Activated naive CD8-positive, alpha-beta T cell treated with anti-CD3 and anti-CD28 coated beads, Interleukin-2, amount 10 ng/mL, durations not matched to agents 7 days and 5 days (primary cell): ENCODE results near the gene KCNK16. TPM values are rescaled to one million over a fixed set of nuclear protein-coding genes. Genes with fewer than 3 reads are reported as not detected.

Source experiments
- ATAC-seq: fragments of 150-1000 bp; cut with Tn5 transposase; one replicate; pipeline ENCODE4 v1.10.0; 2021; ENCODE audit warnings: low read depth, moderate library complexity
- POLR2A ChIA-PET: fragments of 350-600 bp; sonication (Branson Sonifier 250); formaldehyde crosslinking; loops from one replicate; lab custom pipeline; 2021; ENCODE audit warnings: antibody characterized with exemption; lab: Charles Lee
- DNase-seq: peaks from one replicate; pipeline ENCODE4 v3.0.0; 2021
- H3K27ac Mint-ChIP-seq: one replicate; pipeline ENCODE4 v1.8.0; 2022; ENCODE audit warnings: mild to moderate bottlenecking, mixed read lengths
- H3K27me3 Mint-ChIP-seq: one replicate; pipeline ENCODE4 v1.8.0; 2022; ENCODE audit warnings: mild to moderate bottlenecking, moderate library complexity, mixed read lengths
- H3K36me3 Mint-ChIP-seq: one replicate; pipeline ENCODE4 v1.8.0; 2021; ENCODE audit warnings: mild to moderate bottlenecking, mixed read lengths
- H3K4me1 Mint-ChIP-seq: one replicate; pipeline ENCODE4 v1.8.0; 2021; ENCODE audit warnings: mixed read lengths
- H3K4me3 Mint-ChIP-seq: one replicate; pipeline ENCODE4 v1.8.0; 2022; ENCODE audit warnings: mild to moderate bottlenecking, moderate library complexity, mixed read lengths
- H3K9me3 Mint-ChIP-seq: one replicate; pipeline ENCODE4 v1.8.0; 2021; ENCODE audit warnings: mixed read lengths
- total RNA-seq, 2 experiments: library from RNA; stranded (reverse); gene quantifications; one replicate each; pipeline ENCODE4 v1.2.3, GENCODE V29; 2021

Gene KCNK16
- not detected for total RNA-seq

DNA sequence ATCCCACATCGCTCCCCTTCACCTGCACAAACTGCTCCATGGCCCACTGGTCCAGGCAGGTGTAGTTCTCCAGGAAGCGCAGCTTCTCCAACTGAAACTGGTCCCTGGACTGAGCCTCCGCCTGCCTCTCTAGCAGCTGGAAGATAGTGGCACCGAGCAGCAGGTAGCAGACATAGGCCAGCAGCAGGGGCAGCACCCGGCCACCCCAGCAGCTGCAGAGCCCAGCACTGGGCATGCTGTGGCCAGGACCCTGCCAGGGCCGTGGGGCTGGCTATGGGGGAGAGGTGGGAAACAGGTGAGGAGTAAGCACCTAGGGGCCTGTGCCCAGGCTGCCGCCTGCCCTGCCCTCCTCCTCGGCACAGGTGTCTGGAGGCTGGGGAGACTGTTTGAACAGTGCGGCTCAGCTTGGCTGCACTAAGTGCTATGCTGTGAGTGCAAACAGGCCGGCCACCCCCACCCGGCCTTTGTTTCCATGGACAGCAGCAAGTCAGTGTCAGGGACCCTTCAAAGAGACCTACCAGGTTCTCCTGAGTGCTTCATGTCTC, at the start of gene KCNK16:
Gene KCNK16 (minus strand): TSS at position 397 of the 545 bp plus-strand sequence. CDS start 162 bp downstream, at position 235.
- Mint-ChIP-seq H3K27me3 (peaks cover 14% of the 10 kb centered on the region), H3K9me3 (no peaks in the 10 kb centered on the region), H3K36me3 (no peaks in the 10 kb centered on the region), H3K4me3 (no peak within 1 kb of the TSS), H3K27ac (no peak within 1 kb of the TSS), H3K4me1 (no peaks in the 10 kb centered on the region)
- no peak for DNase-seq
- no peak for ATAC-seq
- POLR2A ChIA-PET = no interaction called here

DNA sequence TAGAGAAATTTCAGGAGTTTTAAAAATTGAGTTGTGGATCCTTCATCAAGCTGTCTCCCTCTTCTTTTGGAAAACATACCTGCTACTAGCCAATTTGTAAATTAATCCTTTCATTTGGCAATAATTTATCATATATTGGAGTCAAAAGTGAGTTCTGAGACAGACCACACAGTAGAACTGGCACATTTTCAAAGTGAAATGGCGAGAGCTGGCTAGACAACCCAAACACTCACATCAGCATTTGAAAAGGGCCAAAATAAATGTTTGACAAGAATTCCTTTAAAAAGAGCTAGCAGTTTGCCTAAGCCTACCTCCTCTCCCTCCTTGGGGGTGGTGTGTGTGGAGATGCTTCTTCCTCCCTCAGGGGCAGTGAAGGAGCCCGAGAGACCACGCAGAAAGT, 47.9 kb upstream of the KCNK16 start:
- Mint-ChIP-seq H3K4me3 (no peak overlapping the region), H3K27me3 (peaks cover 5% of the 10 kb centered on the region), H3K36me3 (no peaks in the 10 kb centered on the region), H3K4me1 (no peaks in the 10 kb centered on the region), H3K27ac (no peak overlapping the region), H3K9me3 (no peaks in the 10 kb centered on the region)
- DNase-seq (no peak), ATAC-seq (no peak)
- POLR2A ChIA-PET = no interaction called here

DNA sequence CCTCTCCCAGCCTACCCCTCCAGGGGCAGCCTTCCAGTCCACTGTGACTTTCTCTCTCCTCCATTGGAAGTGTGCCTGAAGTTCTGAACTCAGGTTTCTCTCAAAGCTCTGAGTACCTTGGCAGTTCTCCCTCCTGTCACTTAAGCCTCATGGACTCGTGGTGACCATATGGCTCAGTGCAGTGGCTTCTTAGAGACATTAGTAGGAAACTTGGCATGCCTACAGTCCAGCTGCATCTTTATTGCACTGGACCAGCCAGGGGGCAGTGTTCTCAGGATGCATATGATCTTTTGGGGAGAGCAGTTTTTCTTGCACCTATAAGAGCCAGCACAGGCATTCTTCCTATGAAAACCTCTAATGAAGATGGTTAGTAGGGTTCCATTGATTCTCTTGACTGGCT, 47.5 kb upstream of the KCNK16 start:
- POLR2A ChIA-PET = no interaction called here
- Mint-ChIP-seq H3K36me3 (no peaks in the 10 kb centered on the region), H3K4me1 (no peaks in the 10 kb centered on the region), H3K9me3 (no peaks in the 10 kb centered on the region), H3K27me3 (peaks cover 5% of the 10 kb centered on the region), H3K27ac (no peak overlapping the region), H3K4me3 (no peak overlapping the region)
- DNase-seq = no peak
- no peak for ATAC-seq

DNA sequence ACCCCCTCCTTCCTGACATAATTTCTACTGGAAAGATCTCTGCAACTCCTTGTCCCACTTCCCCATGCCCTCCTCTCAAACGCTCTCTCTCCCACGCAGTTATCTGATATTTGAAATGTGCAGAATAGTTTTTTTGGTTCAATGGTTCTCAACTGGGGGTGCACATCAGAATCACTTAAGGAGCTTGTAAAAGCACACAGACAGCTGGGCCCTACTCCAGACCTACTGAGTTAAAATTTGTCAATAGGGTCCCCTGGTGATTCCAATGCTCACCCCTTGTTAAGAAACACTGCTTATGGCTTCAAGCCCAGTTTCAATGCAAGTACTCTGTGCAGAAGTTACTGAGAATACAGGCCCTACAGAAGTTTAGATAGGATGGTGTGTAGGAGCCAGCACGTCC, 45.2 kb upstream of the KCNK16 start:
- H3K4me3 Mint-ChIP-seq = no peak overlapping the region
- POLR2A ChIA-PET = no interaction called here
- H3K27ac Mint-ChIP-seq = no peak overlapping the region
- H3K36me3 Mint-ChIP-seq = no peaks in the 10 kb centered on the region
- no peaks in the 10 kb centered on the region for H3K4me1 Mint-ChIP-seq
- DNase-seq (no peak), ATAC-seq (no peak)
- no peaks in the 10 kb centered on the region for H3K27me3 Mint-ChIP-seq
- H3K9me3 Mint-ChIP-seq = no peaks in the 10 kb centered on the region

DNA sequence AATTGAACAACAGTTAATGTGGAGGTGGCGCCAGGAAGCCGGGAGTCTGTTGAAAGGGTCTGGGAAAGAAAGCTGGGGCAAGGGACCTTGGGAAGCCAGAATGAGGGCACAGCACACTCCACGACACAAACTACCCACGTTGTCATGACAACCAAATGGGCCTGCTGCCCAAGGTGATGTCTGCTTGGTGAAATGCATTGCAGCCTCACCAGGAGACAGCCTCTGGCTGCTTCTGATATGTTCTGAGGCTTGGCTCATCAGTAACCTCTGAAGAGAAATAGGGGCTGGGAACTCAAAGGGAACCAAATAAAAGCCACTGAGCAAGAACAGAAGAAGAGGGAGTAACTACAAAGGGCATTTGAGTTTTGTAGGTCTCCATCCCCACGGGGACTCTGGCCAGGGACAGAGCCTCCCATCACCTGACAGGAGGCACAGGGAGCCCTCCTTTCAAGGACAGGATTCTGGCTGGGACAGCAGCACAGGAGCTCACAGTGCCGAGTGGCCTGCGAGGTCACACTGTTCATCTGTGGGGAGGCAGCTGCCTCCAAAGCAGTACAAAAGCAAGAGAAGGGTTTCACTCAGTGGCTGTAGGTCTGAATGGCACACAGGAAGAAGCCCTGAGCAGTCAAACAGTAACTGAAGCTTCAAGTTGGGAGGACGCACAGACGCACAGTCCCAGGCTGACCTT, 44.6 kb upstream of the KCNK16 start:
- no peak overlapping the region for H3K4me3 Mint-ChIP-seq
- no peaks in the 10 kb centered on the region for H3K9me3 Mint-ChIP-seq
- no peak overlapping the region for H3K27ac Mint-ChIP-seq
- no peaks in the 10 kb centered on the region for H3K27me3 Mint-ChIP-seq
- no peaks in the 10 kb centered on the region for H3K4me1 Mint-ChIP-seq
- no peak for DNase-seq
- H3K36me3 Mint-ChIP-seq = no peaks in the 10 kb centered on the region
- ATAC-seq = no peak
- POLR2A ChIA-PET = no interaction called here

DNA sequence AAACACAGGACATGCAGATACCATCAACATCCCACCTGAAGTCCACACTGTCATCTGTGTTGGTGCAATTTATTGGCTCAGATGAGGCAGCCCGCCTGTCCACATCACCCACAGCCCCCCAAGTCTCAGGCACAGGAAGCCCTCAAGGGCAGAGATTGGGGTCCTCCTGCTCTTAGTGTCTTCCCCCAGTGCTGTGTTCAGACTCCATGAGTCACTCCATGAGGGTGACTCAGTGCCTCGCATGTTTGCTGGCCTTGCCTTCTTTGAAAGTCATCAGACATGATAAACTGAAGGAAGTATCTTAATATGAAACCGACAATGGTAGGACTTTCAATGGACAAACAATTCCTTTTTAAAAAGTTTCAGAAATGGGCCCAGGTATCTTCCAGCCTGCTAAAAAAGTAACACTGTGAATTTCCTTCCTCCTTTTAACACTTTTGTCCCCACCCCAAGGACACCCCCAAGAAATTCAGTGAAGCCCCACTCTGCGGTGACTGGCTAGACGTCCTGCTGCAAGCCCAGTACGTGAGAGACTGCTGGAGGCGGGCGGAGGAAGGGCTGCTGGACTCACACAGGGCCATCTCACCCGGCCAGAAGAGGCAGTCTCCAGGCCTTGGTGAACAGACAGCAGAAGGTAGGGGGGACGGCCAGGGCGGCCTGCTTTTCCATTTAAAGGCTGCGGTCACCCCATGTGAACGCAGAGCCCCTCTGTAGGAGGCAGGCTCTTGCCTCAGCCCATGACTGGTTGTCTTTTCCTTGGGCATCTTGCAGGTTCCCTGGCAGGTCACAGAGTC, 43.0 kb upstream of the KCNK16 start:
- no peak for ATAC-seq
- no peak for DNase-seq
- no peaks in the 10 kb centered on the region for H3K4me1 Mint-ChIP-seq
- no peaks in the 10 kb centered on the region for H3K36me3 Mint-ChIP-seq
- POLR2A ChIA-PET = no interaction called here
- H3K27me3 Mint-ChIP-seq = no peaks in the 10 kb centered on the region
- H3K4me3 Mint-ChIP-seq = no peak overlapping the region
- H3K9me3 Mint-ChIP-seq = no peaks in the 10 kb centered on the region
- no peak overlapping the region for H3K27ac Mint-ChIP-seq

DNA sequence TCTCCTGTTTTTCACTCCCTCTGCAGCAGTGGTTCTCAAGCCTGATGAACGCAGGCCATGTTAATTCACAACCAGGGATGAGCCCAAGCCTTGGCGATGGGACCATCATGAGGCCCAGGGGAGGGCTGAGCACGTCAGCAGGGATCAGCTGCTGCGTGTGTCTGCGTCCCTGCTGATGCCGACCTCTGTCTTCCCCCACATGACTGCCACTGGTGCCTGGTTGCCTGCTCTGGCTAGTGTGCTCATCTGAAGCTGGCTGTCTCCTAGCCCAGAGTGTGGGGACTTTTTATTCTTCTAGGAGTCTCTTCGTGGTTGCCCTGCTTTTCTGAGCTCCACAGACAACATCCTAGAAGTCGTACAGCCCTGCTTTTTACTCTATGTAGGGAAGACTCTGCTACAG, 40.8 kb upstream of the KCNK16 start:
- Mint-ChIP-seq H3K36me3 (no peaks in the 10 kb centered on the region), H3K4me3 (no peak overlapping the region), H3K27ac (no peak overlapping the region), H3K4me1 (no peaks in the 10 kb centered on the region), H3K27me3 (no peaks in the 10 kb centered on the region), H3K9me3 (no peaks in the 10 kb centered on the region)
- no peak for DNase-seq
- no peak for ATAC-seq
- POLR2A ChIA-PET = no interaction called here

DNA sequence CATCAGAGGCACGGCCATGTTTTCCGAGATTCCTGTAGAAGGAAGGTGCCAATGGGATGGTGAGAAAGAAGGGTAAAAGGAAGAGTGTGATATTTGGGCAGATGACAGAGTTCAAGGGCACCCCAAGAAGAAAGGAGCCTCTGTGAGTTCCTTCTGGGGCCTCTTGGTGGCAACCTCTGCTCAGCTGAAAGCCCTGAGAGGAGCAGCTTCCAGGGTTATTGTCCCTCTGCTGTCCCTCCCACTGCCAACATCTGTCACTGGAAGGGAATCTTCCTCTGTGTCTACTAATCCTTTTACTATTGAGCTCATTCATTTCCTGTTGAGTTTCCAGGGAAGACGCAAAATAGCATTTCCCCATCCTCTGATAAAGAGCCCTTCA, 40.0 kb upstream of the KCNK16 start:
- no peak for ATAC-seq
- H3K36me3 Mint-ChIP-seq = no peaks in the 10 kb centered on the region
- H3K9me3 Mint-ChIP-seq = no peaks in the 10 kb centered on the region
- DNase-seq = no peak
- no peak overlapping the region for H3K4me3 Mint-ChIP-seq
- no peaks in the 10 kb centered on the region for H3K27me3 Mint-ChIP-seq
- H3K4me1 Mint-ChIP-seq = no peaks in the 10 kb centered on the region
- POLR2A ChIA-PET = no interaction called here
- H3K27ac Mint-ChIP-seq = no peak overlapping the region

DNA sequence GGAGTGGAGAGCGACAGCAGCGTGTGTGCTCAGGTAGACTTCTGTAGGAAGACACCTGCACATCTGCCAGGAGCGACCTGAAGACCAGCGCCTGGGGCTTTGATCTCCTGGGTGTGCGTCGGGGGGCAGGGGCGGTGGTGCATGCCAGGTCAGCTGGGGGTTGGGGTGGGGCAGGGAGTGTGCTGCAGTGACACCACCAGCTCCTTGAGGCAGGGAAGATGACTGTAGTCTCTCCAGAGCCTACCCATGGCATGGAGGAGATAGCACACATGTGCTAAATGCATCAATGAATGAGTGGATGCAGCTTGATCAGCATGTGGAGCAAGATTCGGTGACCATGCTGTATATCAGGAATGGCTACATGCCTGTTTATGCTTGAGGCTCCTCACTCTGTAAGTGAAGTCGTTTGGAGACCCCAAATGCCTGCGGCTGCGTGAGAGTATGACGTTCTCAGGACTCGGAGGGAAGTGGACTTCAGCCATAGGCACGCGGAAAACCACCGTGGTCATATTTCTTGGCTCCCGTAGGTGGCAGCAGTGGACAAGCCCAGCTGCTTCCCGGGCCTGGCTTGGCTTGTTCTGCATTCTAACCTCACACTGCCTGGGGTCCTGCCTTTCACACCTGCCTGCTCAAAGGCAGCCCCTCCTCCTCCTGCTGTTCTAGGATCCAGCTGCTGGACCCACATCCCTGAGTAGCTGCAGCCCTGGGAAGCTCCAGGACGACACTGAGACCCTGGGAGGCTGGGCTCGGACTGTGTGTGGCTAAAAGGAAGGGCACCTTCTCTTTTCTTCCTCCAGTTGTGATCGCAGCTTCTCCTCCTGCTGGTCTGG, 39.4 kb upstream of the KCNK16 start:
- no peaks in the 10 kb centered on the region for H3K27me3 Mint-ChIP-seq
- H3K9me3 Mint-ChIP-seq = no peaks in the 10 kb centered on the region
- H3K4me1 Mint-ChIP-seq = no peaks in the 10 kb centered on the region
- ATAC-seq = peak; percentile 75
- H3K36me3 Mint-ChIP-seq = no peaks in the 10 kb centered on the region
- POLR2A ChIA-PET = no interaction called here
- H3K27ac Mint-ChIP-seq = no peak overlapping the region
- DNase-seq = peak; percentile 57
- H3K4me3 Mint-ChIP-seq = no peak overlapping the region

DNA sequence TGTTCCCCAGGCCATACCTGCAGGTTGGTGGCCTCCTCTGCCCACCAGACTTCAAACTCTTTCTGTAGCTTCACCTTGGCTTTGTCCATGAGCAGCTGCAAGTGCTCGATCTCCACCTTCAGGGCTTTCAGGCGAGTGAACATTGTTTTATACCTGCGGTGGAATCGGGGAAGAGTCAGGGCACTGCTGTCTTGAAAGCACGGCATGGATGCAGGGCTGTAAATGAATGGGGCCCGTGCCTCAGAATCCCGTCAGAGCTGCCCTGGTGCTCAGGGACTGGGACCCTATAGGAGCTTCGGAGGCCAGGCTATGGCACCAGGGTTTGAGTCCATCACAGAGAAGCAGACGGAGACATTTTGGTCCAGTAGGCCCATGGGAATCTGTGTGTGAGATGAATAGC, 37.9 kb upstream of the KCNK16 start:
- no peak overlapping the region for H3K27ac Mint-ChIP-seq
- no peak for DNase-seq
- H3K27me3 Mint-ChIP-seq = no peaks in the 10 kb centered on the region
- H3K4me3 Mint-ChIP-seq = no peak overlapping the region
- no peak for ATAC-seq
- no peaks in the 10 kb centered on the region for H3K9me3 Mint-ChIP-seq
- H3K36me3 Mint-ChIP-seq = no peaks in the 10 kb centered on the region
- H3K4me1 Mint-ChIP-seq = no peaks in the 10 kb centered on the region
- POLR2A ChIA-PET = no interaction called here

DNA sequence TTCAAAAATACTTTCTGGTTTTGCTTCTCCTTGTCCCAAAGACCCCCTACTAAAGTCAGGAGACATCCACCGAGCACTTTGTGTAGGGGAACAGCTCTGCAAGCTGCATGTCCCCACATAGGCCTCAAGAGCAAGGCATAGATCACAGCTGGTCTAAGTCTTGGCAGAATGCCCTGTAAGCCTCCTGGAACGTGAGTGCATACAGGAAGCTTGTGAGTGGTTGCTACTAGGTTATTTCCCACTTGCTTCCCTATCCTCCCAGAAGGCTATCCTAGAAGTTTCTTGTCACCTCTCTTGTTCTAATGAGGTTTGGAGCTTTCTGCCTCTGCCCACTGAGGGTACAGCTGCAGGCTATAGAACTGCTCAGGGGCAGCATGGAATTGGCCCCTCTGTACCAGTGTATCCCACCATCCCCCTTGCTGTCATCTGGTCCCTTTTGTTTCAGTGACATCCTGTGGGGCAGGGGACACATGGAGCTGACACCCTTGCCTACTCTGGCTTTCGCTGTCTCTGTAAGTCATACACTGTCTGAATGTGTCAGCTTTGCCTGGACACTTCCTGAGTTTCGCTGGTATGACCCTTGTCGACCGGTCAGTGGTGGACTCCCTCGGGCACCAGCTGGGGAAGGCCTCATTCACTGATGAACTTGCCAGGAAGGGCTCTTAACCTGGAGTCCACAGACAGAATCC, 35.6 kb upstream of the KCNK16 start:
- H3K9me3 Mint-ChIP-seq = no peaks in the 10 kb centered on the region
- no peaks in the 10 kb centered on the region for H3K27me3 Mint-ChIP-seq
- ATAC-seq (no peak), DNase-seq (no peak)
- POLR2A ChIA-PET = no interaction called here
- no peaks in the 10 kb centered on the region for H3K4me1 Mint-ChIP-seq
- no peak overlapping the region for H3K4me3 Mint-ChIP-seq
- no peaks in the 10 kb centered on the region for H3K36me3 Mint-ChIP-seq
- H3K27ac Mint-ChIP-seq = no peak overlapping the region

DNA sequence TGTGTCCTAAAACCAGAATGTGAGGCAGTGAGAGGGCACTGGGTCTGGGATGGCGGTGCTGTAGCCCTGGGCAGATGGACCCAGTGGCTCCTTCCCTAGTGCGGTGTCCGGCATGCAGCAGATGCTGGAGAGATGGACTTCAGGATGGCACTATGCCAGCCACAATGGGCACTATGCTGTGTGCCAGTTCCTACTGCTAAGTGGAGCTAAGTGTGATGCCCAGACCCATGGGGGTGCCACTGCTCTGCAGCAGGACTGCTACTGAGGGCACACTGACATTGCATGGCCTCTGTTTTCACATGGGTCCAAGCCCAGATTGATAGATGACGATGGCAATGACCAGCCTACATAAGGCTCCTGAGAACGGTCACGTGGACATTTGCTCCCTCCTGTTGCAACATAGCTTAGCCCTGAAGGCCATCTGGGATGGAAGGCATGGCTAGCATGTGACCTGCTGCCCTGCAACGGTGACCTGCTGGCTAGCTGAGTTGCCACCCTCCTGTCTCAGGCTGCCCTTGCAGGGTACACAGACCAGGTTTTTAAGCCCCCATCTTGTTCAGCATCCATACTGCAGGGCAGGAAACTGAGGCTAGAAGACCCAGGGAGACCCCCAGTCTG, 31.3 kb upstream of the KCNK16 start:
- POLR2A ChIA-PET = no interaction called here
- H3K36me3 Mint-ChIP-seq = no peaks in the 10 kb centered on the region
- DNase-seq = no peak
- no peak for ATAC-seq
- peaks cover 2% of the 10 kb centered on the region for H3K27me3 Mint-ChIP-seq
- H3K27ac Mint-ChIP-seq = no peak overlapping the region
- H3K4me1 Mint-ChIP-seq = no peaks in the 10 kb centered on the region
- H3K4me3 Mint-ChIP-seq = no peak overlapping the region
- no peaks in the 10 kb centered on the region for H3K9me3 Mint-ChIP-seq
